DOHH2 (cell line): ENCODE results near the gene ZDHHC1.

Source experiments
- H3F3A ChIP-seq: fragments of 200-600 bp; sonication (generic), shearing (Covaris generic); 2 replicates; pipeline ENCODE4 v1.6.0; 2016; ENCODE audit warnings: antibody characterized with exemption, mild to moderate bottlenecking; ENCODE audit not compliant: control insufficient read depth, insufficient read depth
- H3K27ac ChIP-seq: fragments of 200-600 bp; sonication (generic); 2 replicates; pipeline ENCODE4 v1.5.1; 2014; ENCODE audit warnings: low read depth, mild to moderate bottlenecking, low read length, moderate library complexity
- H3K27me3 ChIP-seq: fragments of 200-600 bp; sonication (generic); 2 replicates; pipeline ENCODE4 v1.6.1; 2014; ENCODE audit warnings: mild to moderate bottlenecking, low read length, mixed read lengths; ENCODE audit not compliant: control insufficient read depth
- H3K36me3 ChIP-seq: fragments of 200-600 bp; sonication (generic); 2 replicates; pipeline ENCODE4 v1.6.1; 2014; ENCODE audit warnings: mild to moderate bottlenecking, low read length, moderate library complexity, mixed read lengths; ENCODE audit not compliant: control insufficient read depth
- H3K4me1 ChIP-seq: fragments of 200-600 bp; sonication (generic); 2 replicates; pipeline ENCODE4 v1.6.1; 2014; ENCODE audit warnings: mild to moderate bottlenecking, low read length, mixed read lengths; ENCODE audit not compliant: control insufficient read depth
- H3K4me2 ChIP-seq: fragments of 200-600 bp; sonication (generic); 2 replicates; pipeline ENCODE4 v1.6.0; 2014; ENCODE audit warnings: mild to moderate bottlenecking, low read length, moderate library complexity
- H3K4me3 ChIP-seq: fragments of 200-600 bp; sonication (generic); 2 replicates; pipeline ENCODE4 v1.5.1; 2014; ENCODE audit warnings: mild to moderate bottlenecking, low read length, mixed read lengths
- H3K79me2 ChIP-seq: fragments of 200-600 bp; sonication (generic); 2 replicates; pipeline ENCODE4 v1.6.1; 2014; ENCODE audit warnings: mild to moderate bottlenecking, low read length, mixed read lengths; ENCODE audit not compliant: control insufficient read depth
- H3K9me2 ChIP-seq: fragments of 200-600 bp; sonication (generic); replicated peaks from 2 replicates; pipeline ENCODE4 v1.6.1; 2014; ENCODE audit warnings: mild to moderate bottlenecking, low read length, mixed read lengths; ENCODE audit not compliant: control insufficient read depth
- H3K9me3 ChIP-seq: fragments of 200-600 bp; sonication (generic); 2 replicates; pipeline ENCODE4 v1.6.1; 2014; ENCODE audit warnings: antibody characterized with exemption, low read length, mixed read lengths; ENCODE audit not compliant: control insufficient read depth, insufficient read depth
- H4K20me1 ChIP-seq: fragments of 200-600 bp; sonication (generic); 2 replicates; pipeline ENCODE4 v1.6.0; 2014; ENCODE audit warnings: low read depth, mild to moderate bottlenecking, antibody characterized with exemption, low read length, moderate library complexity; ENCODE audit not compliant: control insufficient read depth, insufficient read depth
- EZH2phosphoT487 ChIP-seq: fragments of 200-600 bp; sonication (generic); IDR thresholded peaks from 2 replicates; pipeline ENCODE4 v1.6.1; 2017; ENCODE audit warnings: borderline replicate concordance, mild to moderate bottlenecking, antibody characterized with exemption, low read length, moderate library complexity, mixed read lengths
- TF ChIP-seq, protein P1 (sequence below): fragments of 200-600 bp; sonication (generic); IDR thresholded peaks from one replicate; pipeline ENCODE4 v1.5.1; 2014; ENCODE audit warnings: antibody characterized with exemption, mild to moderate bottlenecking, low read depth, low read length; ENCODE audit not compliant: poor library complexity, severe bottlenecking

The ZDHHC1 gene

DNA sequence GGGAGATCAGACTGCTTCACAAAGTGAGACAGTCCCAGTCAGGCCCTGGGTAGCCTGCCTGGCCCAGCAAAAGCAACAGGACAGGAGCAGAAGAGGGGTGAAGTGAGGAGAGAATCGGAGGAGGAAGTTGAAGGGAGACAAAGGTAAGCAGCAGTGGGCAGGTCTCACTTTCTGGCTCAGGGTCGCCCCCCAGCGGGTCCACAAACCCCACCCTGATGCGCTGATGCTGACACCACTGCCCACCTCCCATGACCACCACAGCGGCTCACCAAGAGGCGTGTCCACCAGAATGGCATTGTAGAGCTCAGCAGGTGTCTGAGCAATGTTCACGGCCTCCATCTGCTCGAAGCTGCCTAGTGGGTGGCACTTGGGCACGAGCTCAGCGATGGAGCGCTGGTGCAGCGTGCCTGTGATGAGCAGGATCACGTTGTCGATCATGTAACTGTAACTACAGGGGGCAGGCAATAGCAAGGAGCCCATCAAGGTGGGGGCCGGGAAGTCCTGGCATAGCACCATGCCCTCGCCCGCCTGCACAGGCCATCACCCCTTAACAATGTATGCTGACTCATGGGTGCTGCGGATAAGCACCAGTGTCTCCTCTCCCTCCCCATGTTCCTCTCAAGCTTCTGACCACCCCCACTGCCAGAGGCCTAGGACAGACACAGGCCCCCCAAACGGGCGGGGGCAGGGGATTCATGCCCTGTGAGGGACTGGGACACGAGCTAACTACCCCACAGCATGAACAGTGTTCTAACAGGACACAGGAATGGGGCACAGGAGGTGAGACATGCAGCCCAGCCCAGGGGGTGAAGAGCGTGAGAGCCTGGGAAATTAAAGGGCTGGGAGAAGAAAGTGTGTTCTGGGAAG lies 28.2 kb upstream of the ZDHHC1 start:
- H3K4me1 ChIP-seq, result no peaks in the 10 kb centered on the region
- TF ChIP-seq, protein P1, sequence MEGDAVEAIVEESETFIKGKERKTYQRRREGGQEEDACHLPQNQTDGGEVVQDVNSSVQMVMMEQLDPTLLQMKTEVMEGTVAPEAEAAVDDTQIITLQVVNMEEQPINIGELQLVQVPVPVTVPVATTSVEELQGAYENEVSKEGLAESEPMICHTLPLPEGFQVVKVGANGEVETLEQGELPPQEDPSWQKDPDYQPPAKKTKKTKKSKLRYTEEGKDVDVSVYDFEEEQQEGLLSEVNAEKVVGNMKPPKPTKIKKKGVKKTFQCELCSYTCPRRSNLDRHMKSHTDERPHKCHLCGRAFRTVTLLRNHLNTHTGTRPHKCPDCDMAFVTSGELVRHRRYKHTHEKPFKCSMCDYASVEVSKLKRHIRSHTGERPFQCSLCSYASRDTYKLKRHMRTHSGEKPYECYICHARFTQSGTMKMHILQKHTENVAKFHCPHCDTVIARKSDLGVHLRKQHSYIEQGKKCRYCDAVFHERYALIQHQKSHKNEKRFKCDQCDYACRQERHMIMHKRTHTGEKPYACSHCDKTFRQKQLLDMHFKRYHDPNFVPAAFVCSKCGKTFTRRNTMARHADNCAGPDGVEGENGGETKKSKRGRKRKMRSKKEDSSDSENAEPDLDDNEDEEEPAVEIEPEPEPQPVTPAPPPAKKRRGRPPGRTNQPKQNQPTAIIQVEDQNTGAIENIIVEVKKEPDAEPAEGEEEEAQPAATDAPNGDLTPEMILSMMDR, result no peak
- TF ChIP-seq EZH2phosphoT487, result no peak
- H4K20me1 ChIP-seq, result peaks cover 5% of the 10 kb centered on the region; the same call in 1 of the 2 replicates
- H3K79me2 ChIP-seq, result 0 out of 2 replicates have a peak, but pooled peaks cover 4% of the 10 kb centered on the region
- no peaks in the 10 kb centered on the region for H3K9me2 ChIP-seq
- no peaks in the 10 kb centered on the region for H3K27me3 ChIP-seq
- no peak overlapping the region for H3K4me3 ChIP-seq
- H3K4me2 ChIP-seq, result no peak overlapping the region
- H3K27ac ChIP-seq, result no peak overlapping the region
- H3K36me3 ChIP-seq, result 0 out of 2 replicates have a peak, but pooled peaks cover 6% of the 10 kb centered on the region
- no peaks in the 10 kb centered on the region for H3K9me3 ChIP-seq
- H3F3A ChIP-seq, result no peaks in the 10 kb centered on the region

DNA sequence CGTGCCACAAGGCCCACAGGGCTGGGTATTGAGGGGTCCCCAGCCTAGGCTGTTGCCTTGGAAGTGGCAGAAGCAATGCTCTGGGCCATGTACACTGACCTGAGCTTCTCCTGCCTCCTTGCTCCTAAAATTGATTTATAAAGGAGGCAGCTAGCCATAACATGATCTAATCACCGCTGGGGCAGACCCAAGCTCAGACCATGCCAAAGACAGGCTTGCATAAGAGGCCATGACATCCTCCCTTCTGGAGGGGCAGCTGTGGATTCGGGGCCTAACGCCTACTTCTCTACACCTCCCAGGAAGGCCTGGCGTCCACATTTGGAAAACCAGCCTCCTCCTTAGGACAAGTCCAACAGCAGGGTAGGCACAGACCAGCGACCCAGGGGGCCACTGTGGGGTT lies 27.0 kb upstream of the ZDHHC1 start:
- H3K9me3 ChIP-seq, result no peaks in the 10 kb centered on the region
- H3K79me2 ChIP-seq, result 0 out of 2 replicates have a peak, but pooled peaks cover 4% of the 10 kb centered on the region
- peaks cover 5% of the 10 kb centered on the region; the same call in 1 of the 2 replicates for H4K20me1 ChIP-seq
- no peak overlapping the region for H3K27ac ChIP-seq
- H3K36me3 ChIP-seq, result peaks cover 14% of the 10 kb centered on the region; the same call in 1 of the 2 replicates
- no peaks in the 10 kb centered on the region for H3F3A ChIP-seq
- H3K4me1 ChIP-seq, result no peaks in the 10 kb centered on the region
- H3K9me2 ChIP-seq, result no peaks in the 10 kb centered on the region
- H3K4me3 ChIP-seq, result no peak overlapping the region
- no peak overlapping the region for H3K4me2 ChIP-seq
- TF ChIP-seq EZH2phosphoT487, result no peak
- TF ChIP-seq, protein P1, result no peak
- H3K27me3 ChIP-seq, result no peaks in the 10 kb centered on the region

DNA sequence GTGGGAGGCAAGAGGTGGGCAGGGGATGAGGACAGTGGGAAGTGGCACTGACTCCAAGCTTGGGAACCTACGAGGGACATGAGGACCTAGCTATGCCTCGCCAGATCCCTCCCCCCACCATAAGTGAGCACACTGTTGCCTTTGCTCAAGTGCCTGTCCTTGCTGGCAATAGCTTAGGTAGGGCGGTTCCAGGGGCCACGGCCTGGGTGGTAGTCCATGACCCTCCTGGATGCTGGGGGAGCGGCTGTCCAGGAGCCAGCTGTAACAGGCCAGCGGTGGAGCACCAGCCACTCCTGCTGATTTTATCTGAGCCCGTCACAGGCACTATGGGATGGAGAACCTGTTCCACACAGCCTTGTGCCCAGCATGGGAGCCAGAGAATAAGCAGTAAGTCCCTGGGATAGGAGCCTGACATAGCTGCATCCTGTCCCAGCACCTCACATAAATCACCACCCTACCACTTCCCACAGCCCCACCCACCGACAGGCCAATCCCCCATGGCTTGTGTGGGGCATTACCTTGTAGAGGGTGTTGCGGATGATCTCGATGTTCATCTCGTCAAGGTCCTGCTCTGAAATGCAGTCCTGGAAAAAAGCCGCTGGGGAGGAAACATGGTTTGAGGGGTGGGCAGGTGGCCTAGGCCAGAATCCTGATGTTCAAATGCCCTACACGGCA lies 26.4 kb upstream of the ZDHHC1 start:
- Histone ChIP-seq H3K4me3 (no peak overlapping the region), H3K4me2 (no peak overlapping the region), H3K27me3 (no peaks in the 10 kb centered on the region), H3K9me3 (no peaks in the 10 kb centered on the region), H3K9me2 (no peaks in the 10 kb centered on the region), H3K79me2 (0 out of 2 replicates have a peak, but pooled peaks cover 3% of the 10 kb centered on the region), H4K20me1 (peaks cover 5% of the 10 kb centered on the region; the same call in 1 of the 2 replicates), H3K36me3 (peaks cover 16% of the 10 kb centered on the region; the same call in 1 of the 2 replicates), H3K4me1 (no peaks in the 10 kb centered on the region), H3K27ac (no peak overlapping the region), H3F3A (no peaks in the 10 kb centered on the region)
- TF ChIP-seq, protein P1, result no peak
- no peak for TF ChIP-seq EZH2phosphoT487
